Neuronal stem cell (in vitro differentiated cells): ENCODE data around the gene PLEKHA7.

Source experiments
- DNase-seq: peaks from one replicate; pipeline ENCODE4 v3.0.0-alpha.2; 2013; ENCODE audit warnings: low spot score
- H2AFZ ChIP-seq: one replicate; pipeline ENCODE4 v1.6.1; 2013; ENCODE audit warnings: mild to moderate bottlenecking, low read length, inconsistent platforms
- H2AK5ac ChIP-seq: 2 replicates; pipeline ENCODE4 v1.6.1; 2013; ENCODE audit warnings: low read depth, mild to moderate bottlenecking, inconsistent platforms, low read length, moderate library complexity, mixed read lengths
- H2BK120ac ChIP-seq: 2 replicates; pipeline ENCODE4 v1.6.1; 2013; ENCODE audit warnings: low read depth, mild to moderate bottlenecking, inconsistent platforms, low read length, moderate library complexity, mixed read lengths
- H2BK12ac ChIP-seq: one replicate; pipeline ENCODE4 v1.6.1; 2013; ENCODE audit warnings: low read length, inconsistent platforms
- H2BK15ac ChIP-seq: 2 replicates; pipeline ENCODE4 v1.6.1; 2013; ENCODE audit warnings: mild to moderate bottlenecking, low read length, inconsistent platforms, mixed read lengths
- H2BK5ac ChIP-seq: one replicate; pipeline ENCODE4 v1.6.1; 2013; ENCODE audit warnings: inconsistent platforms, mild to moderate bottlenecking, low read length, moderate library complexity
- H3K14ac ChIP-seq: one replicate; pipeline ENCODE4 v1.6.1; 2013; ENCODE audit warnings: low read length, inconsistent platforms
- H3K18ac ChIP-seq: 2 replicates; pipeline ENCODE4 v1.6.1; 2013; ENCODE audit warnings: low read length, inconsistent platforms
- H3K23ac ChIP-seq: 2 replicates; pipeline ENCODE4 v1.6.1; 2013; ENCODE audit warnings: low read depth, mild to moderate bottlenecking, mixed read lengths, low read length, inconsistent platforms; ENCODE audit not compliant: poor library complexity
- H3K27ac ChIP-seq: replicated peaks from 3 replicates; pipeline ENCODE4 v1.5.1; 2013; ENCODE audit warnings: low read length, inconsistent platforms
- H3K27me3 ChIP-seq, 3 experiments: 2 replicates each; pipeline ENCODE4 v1.6.1; 2013; ENCODE audit warnings: low read length in 3 of 3, mild to moderate bottlenecking in 2 of 3, inconsistent platforms in 1 of 3, low read depth in 1 of 3, mixed read lengths in 1 of 3, moderate library complexity in 1 of 3; ENCODE audit not compliant: control insufficient read depth in 3 of 3, insufficient read depth in 3 of 3
- H3K36me3 ChIP-seq, 2 donors: replicated peaks in 1 of 2; 2 replicates each; pipeline ENCODE4 v1.6.1; 2013; ENCODE audit warnings: low read length in 2 of 2; ENCODE audit not compliant: control insufficient read depth in 2 of 2, insufficient read depth in 2 of 2
- H3K4ac ChIP-seq: 2 replicates; pipeline ENCODE4 v1.6.1; 2013; ENCODE audit warnings: inconsistent platforms, mild to moderate bottlenecking, low read length, moderate library complexity
- H3K4me1 ChIP-seq, 2 donors: 1 replicate in 1 of 2; 2 replicates in 1 of 2; pipeline ENCODE4 v1.6.1; 2013; ENCODE audit warnings: low read length in 2 of 2, low read depth in 1 of 2; ENCODE audit not compliant: control insufficient read depth in 2 of 2, insufficient read depth in 1 of 2
- H3K4me2 ChIP-seq: one replicate; pipeline ENCODE4 v1.6.1; 2013; ENCODE audit warnings: mild to moderate bottlenecking, low read length, inconsistent platforms; ENCODE audit not compliant: insufficient read depth, poor library complexity, severe bottlenecking
- H3K4me3 ChIP-seq, 2 donors: 2 replicates each; pipeline ENCODE4 v1.5.1; 2013; ENCODE audit warnings: low read length in 2 of 2, mild to moderate bottlenecking in 2 of 2, inconsistent platforms in 1 of 2, moderate library complexity in 1 of 2
- H3K79me1 ChIP-seq: one replicate; pipeline ENCODE4 v1.6.1; 2013; ENCODE audit warnings: low read depth, mild to moderate bottlenecking, inconsistent platforms, low read length, moderate library complexity
- H3K9ac ChIP-seq: one replicate; pipeline ENCODE4 v1.6.1; 2013; ENCODE audit warnings: mild to moderate bottlenecking, low read depth, low read length, inconsistent platforms; ENCODE audit not compliant: poor library complexity
- H3K9me3 ChIP-seq, 2 donors: replicated peaks in 1 of 2; 2 replicates each; pipeline versions ENCODE3 to v1.6.1; 2013; ENCODE audit warnings: low read length in 2 of 2, mild to moderate bottlenecking in 2 of 2, inconsistent platforms in 1 of 2, low read depth in 1 of 2, mixed read lengths in 1 of 2, moderate library complexity in 1 of 2; ENCODE audit not compliant: control insufficient read depth in 2 of 2, insufficient read depth in 1 of 2
- H4K8ac ChIP-seq: one replicate; pipeline ENCODE4 v1.6.1; 2013; ENCODE audit warnings: low read depth, mild to moderate bottlenecking, inconsistent platforms, low read length, moderate library complexity
- H4K91ac ChIP-seq: one replicate; pipeline ENCODE4 v1.6.1; 2013; ENCODE audit warnings: low read length, low read depth, mild to moderate bottlenecking, inconsistent platforms; ENCODE audit not compliant: poor library complexity
- WGBS, 2 donors: extraction: QIAGEN DNeasy Blood & Tissue Kit; methylation state at CpG; one replicate each; pipeline ENCODE4 v1.1.7; 2013; ENCODE audit warnings: missing lambda C conversion rate in 2 of 2, mixed read lengths in 1 of 2; ENCODE audit not compliant: insufficient read length in 2 of 2, insufficient replicate concordance in 1 of 2; ENCODE audit errors: extremely low coverage in 2 of 2; 5-methylcytosine and 5-hydroxymethylcytosine counted together

PLEKHA7 gene

DNA sequence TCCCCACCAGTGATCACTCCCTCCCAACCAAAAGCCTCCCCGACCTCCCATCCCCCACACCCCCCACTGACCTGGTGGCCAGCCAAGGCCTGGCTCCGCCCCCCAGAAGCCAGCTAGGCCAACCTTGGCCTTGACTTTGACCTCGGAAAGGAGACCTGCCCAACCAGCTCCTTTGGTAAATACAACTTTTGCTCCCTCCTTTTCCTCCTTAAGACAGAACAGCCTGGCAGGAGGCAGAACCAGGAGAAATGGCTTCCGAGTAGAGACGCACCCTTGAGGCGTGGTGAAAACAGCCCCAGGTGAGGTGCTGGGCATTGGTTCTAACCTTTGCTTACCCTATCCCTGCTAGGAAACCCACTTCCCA lies 27.0 kb downstream of the PLEKHA7 start:
- H3K27ac ChIP-seq: no peak overlapping the region
- H4K91ac ChIP-seq: no peak overlapping the region
- H3K4me3 ChIP-seq: no peak overlapping the region
- no peaks in the 10 kb centered on the region for H3K27me3 ChIP-seq
- no peak overlapping the region for H3K23ac ChIP-seq
- H3K4ac ChIP-seq: no peak overlapping the region
- H3K14ac ChIP-seq: no peak overlapping the region
- H2AK5ac ChIP-seq: no peak overlapping the region
- peaks cover 0 to 14% of the 10 kb centered on the region in 2 donors for H3K36me3 ChIP-seq
- H3K18ac ChIP-seq: no peak overlapping the region
- no peak overlapping the region for H3K4me2 ChIP-seq
- H4K8ac ChIP-seq: no peak overlapping the region
- H3K79me1 ChIP-seq: no peaks in the 10 kb centered on the region
- H2BK120ac ChIP-seq: no peak overlapping the region
- no peak for DNase-seq
- H2BK15ac ChIP-seq: no peak overlapping the region
- WGBS, 2 donors: no CpG with 5 or more reads among the region's 6 CpGs
- H3K4me1 ChIP-seq: peaks cover 13 to 17% of the 10 kb centered on the region in 2 donors
- H3K9ac ChIP-seq: no peak overlapping the region
- no peak overlapping the region for H2BK5ac ChIP-seq
- H3K9me3 ChIP-seq: no peaks in the 10 kb centered on the region
- no peak overlapping the region for H2AFZ ChIP-seq
- no peak overlapping the region for H2BK12ac ChIP-seq

DNA sequence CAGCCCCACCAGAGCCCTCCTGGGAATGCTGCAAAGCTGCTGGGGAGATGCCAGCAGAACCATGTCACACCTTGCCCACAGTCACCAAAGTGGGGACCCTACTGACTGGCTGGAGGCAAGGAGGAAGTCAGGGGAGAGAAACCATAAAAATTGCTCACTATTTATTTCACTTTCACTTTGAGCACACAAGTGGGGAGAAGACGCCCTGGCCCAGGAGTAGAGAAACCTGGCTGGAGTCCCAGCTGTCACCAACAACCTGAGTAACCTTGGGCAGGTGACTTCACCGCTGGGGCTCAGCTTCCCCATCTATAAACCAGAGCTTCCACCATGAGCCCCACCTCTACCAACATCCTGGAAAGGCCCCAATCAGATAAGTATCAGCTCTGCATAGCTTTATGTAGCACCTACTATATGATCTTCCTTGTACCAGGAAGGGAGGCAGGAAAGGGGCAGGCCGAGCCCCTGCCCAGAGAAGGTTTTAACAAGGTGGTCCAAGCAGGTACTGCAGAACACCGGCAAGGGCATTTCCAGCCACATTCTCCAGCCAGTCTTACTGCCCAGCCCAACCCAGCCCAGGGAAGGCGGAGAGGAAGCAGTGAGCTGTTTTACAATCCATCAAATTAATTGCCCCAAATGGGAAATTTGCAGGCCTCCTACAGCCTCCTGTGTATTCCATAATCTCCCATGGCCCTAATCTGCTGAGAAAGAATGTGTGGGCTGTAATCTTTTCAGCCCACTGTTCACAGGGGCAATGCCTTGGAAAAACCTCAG lies 27.6 kb downstream of the PLEKHA7 start:
- no peak overlapping the region for H3K14ac ChIP-seq
- H4K91ac ChIP-seq: no peak overlapping the region
- no peak overlapping the region for H4K8ac ChIP-seq
- H3K4me2 ChIP-seq: no peak overlapping the region
- peaks cover 0 to 9% of the 10 kb centered on the region in 2 donors for H3K36me3 ChIP-seq
- no peak overlapping the region for H2BK120ac ChIP-seq
- H3K9ac ChIP-seq: no peak overlapping the region
- H2BK5ac ChIP-seq: no peak overlapping the region
- H3K4me3 ChIP-seq: no peak overlapping the region
- no peak overlapping the region for H3K4ac ChIP-seq
- no peaks in the 10 kb centered on the region for H3K27me3 ChIP-seq
- no peaks in the 10 kb centered on the region for H3K79me1 ChIP-seq
- no CpG with 5 or more reads among the region's 5 CpGs for WGBS, 2 donors
- no peak overlapping the region for H2BK12ac ChIP-seq
- no peak overlapping the region for H2BK15ac ChIP-seq
- no peak overlapping the region for H3K23ac ChIP-seq
- no peak overlapping the region for H2AFZ ChIP-seq
- peaks cover 18 to 21% of the 10 kb centered on the region in 2 donors for H3K4me1 ChIP-seq
- H3K27ac ChIP-seq: no peak overlapping the region
- no peak overlapping the region for H2AK5ac ChIP-seq
- H3K18ac ChIP-seq: no peak overlapping the region
- DNase-seq: no peak
- no peaks in the 10 kb centered on the region for H3K9me3 ChIP-seq

DNA sequence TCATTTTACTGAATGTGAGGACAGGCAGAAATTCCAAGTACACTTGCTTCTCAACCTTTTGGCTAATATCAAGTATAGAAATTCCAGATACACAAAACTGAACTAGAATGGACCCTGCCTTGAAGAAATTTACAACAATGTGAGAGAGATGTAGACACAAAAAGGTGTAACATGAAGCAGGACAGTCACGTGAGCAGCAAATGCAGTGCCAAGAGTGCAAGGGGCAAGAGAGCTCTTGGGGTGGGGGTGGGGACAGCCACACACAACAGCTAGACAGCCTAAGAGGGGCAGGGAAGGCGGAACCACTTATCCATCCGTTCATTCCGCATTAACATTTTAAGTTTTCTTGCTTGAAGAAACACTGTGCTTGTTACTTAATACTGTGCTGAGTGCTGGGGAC lies 28.9 kb downstream of the PLEKHA7 start:
- Histone ChIP-seq H3K4me1 (peaks cover 27 to 29% of the 10 kb centered on the region in 2 donors), H3K79me1 (no peaks in the 10 kb centered on the region), H3K14ac (no peak overlapping the region), H3K9ac (no peak overlapping the region), H3K9me3 (no peaks in the 10 kb centered on the region), H3K4me3 (no peak overlapping the region), H3K36me3 (peaks cover 0 to 6% of the 10 kb centered on the region in 2 donors), H3K27ac (no peak overlapping the region), H4K8ac (no peak overlapping the region), H2AK5ac (no peak overlapping the region), H2BK12ac (no peak overlapping the region), H2BK15ac (no peak overlapping the region), H3K4me2 (no peak overlapping the region), H3K18ac (no peak overlapping the region), H3K27me3 (no peaks in the 10 kb centered on the region), H2BK5ac (no peak overlapping the region), H2BK120ac (no peak overlapping the region), H4K91ac (no peak overlapping the region), H3K4ac (no peak overlapping the region), H3K23ac (no peak overlapping the region), H2AFZ (no peak overlapping the region)
- DNase-seq: no peak
- no CpG with 5 or more reads among the region's 4 CpGs for WGBS, 2 donors

DNA sequence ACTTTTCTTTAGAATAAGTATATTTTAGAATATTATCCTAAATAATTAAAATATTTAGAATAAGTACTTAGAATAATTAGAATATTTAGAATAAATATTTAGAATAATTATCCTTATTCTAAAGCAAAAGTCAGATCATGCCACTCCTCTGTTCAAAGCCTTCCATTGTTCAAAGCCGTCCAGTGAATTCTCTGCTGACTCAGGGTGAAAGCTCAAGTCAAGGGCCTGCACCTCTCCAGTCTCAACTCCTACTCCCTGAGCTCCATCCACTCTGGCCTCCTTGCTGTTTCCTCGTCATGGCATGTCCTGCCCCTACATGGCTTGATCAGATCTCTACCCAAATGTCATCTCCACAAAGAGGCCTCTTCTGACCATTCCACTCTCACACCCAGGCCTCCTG lies 30.0 kb downstream of the PLEKHA7 start:
- Histone ChIP-seq H2BK15ac (no peak overlapping the region), H3K36me3 (peaks cover 0 to under 1% of the 10 kb centered on the region in 2 donors), H3K79me1 (no peaks in the 10 kb centered on the region), H4K91ac (no peak overlapping the region), H2BK12ac (no peak overlapping the region), H3K9me3 (no peaks in the 10 kb centered on the region), H3K27ac (no peak overlapping the region), H2BK5ac (no peak overlapping the region), H3K9ac (no peak overlapping the region), H2BK120ac (no peak overlapping the region), H3K14ac (no peak overlapping the region), H2AK5ac (no peak overlapping the region), H3K4me1 (peaks cover 34 to 36% of the 10 kb centered on the region in 2 donors), H4K8ac (no peak overlapping the region), H3K27me3 (no peaks in the 10 kb centered on the region), H2AFZ (no peak overlapping the region), H3K23ac (no peak overlapping the region), H3K4me3 (no peak overlapping the region), H3K4ac (no peak overlapping the region), H3K18ac (no peak overlapping the region), H3K4me2 (no peak overlapping the region)
- no CpG with 5 or more reads among the region's 2 CpGs for WGBS, 2 donors
- no peak for DNase-seq
